H1 (cell line): Measurements from ENCODE around the gene SPOCK1. TPM values are rescaled to one million over a fixed set of nuclear protein-coding genes. Genes with fewer than 3 reads are reported as not detected.

ENCODE experiments used
- CTCF ChIA-PET: fragments of 300-600 bp; sonication (Branson Sonifier 250); formaldehyde crosslinking; loops from one replicate; lab custom pipeline; 2021; ENCODE audit not compliant: partially characterized antibody; lab: Charles Lee
- POLR2A ChIA-PET: fragments of 300-600 bp; sonication (Branson Sonifier 250); formaldehyde crosslinking; loops from one replicate; lab custom pipeline; 2021; ENCODE audit warnings: inconsistent platforms; ENCODE audit not compliant: partially characterized antibody; lab: Charles Lee
- DNase-seq, 2 experiments: peaks; one replicate each; pipeline versions ENCODE4 v3.0.0 to v3.0.0-alpha.2; 2010 to 2022; ENCODE audit warnings: low spot score in 2 of 2, low read depth in 1 of 2, mixed read lengths in 1 of 2
- FAIRE-seq: peaks from 2 replicates; lab custom pipeline; 2011; peaks lifted over from hg19 to GRCh38; lab: Jason Lieb, UNC
- H2AFZ ChIP-seq: 2 replicates; pipeline ENCODE4 v1.8.1; 2012; ENCODE audit warnings: low read length, inconsistent platforms
- H2AK5ac ChIP-seq: 2 replicates; pipeline ENCODE4 v1.6.1; 2013; ENCODE audit warnings: low read depth, low read length
- H2BK120ac ChIP-seq: replicated peaks from 2 replicates; pipeline ENCODE3; 2013; ENCODE audit warnings: low read depth, low read length, inconsistent platforms
- H2BK12ac ChIP-seq: 2 replicates; pipeline ENCODE4 v1.6.1; 2013; ENCODE audit warnings: low read depth, low read length
- H2BK15ac ChIP-seq: 2 replicates; pipeline ENCODE4 v1.6.1; 2013; ENCODE audit warnings: low read length
- H2BK20ac ChIP-seq: 2 replicates; pipeline ENCODE4 v1.6.1; 2013; ENCODE audit warnings: low read length
- H2BK5ac ChIP-seq: 2 replicates; pipeline ENCODE4 v1.6.1; 2013; ENCODE audit warnings: low read depth, low read length
- H3K14ac ChIP-seq: 2 replicates; pipeline ENCODE4 v1.6.1; 2013; ENCODE audit warnings: inconsistent platforms; ENCODE audit not compliant: insufficient read length
- H3K18ac ChIP-seq: 2 replicates; pipeline ENCODE4 v1.6.1; 2013; ENCODE audit warnings: low read length; ENCODE audit errors: extremely low read depth
- H3K23ac ChIP-seq: 2 replicates; pipeline ENCODE4 v1.6.1; 2013; ENCODE audit warnings: inconsistent platforms; ENCODE audit not compliant: insufficient read length
- H3K23me2 ChIP-seq: 2 replicates; pipeline ENCODE4 v1.6.1; 2013; ENCODE audit warnings: low read depth, low read length
- H3K27ac ChIP-seq: 2 replicates; pipeline ENCODE4 v1.6.1; 2011; ENCODE audit warnings: low read depth, low read length, inconsistent platforms
- H3K27me3 ChIP-seq, 4 experiments: replicated peaks in 1 of 4; 1 replicate in 1 of 4; 2 replicates in 3 of 4; pipeline versions ENCODE4 v1.6.1 to v1.8.1; 2011 to 2013; ENCODE audit warnings: low read length in 3 of 4, mild to moderate bottlenecking in 3 of 4, inconsistent platforms in 2 of 4, mixed read lengths in 2 of 4, moderate library complexity in 1 of 4; ENCODE audit not compliant: control insufficient read depth in 3 of 4, insufficient read depth in 3 of 4; ENCODE audit errors: extremely low read depth in 1 of 4
- H3K36me3 ChIP-seq, 4 experiments: 2 replicates each; pipeline versions ENCODE4 v1.6.1 to v1.8.1; 2011 to 2013; ENCODE audit warnings: mild to moderate bottlenecking in 4 of 4, low read length in 3 of 4, moderate library complexity in 2 of 4, control low read depth in 1 of 4, inconsistent platforms in 1 of 4; ENCODE audit not compliant: insufficient read depth in 4 of 4, control insufficient read depth in 2 of 4
- H3K4ac ChIP-seq: replicated peaks from 2 replicates; pipeline ENCODE3; 2013; ENCODE audit warnings: low read length, low read depth, mixed read lengths, inconsistent platforms; ENCODE audit not compliant: insufficient read length
- H3K4me1 ChIP-seq, 4 experiments: replicated peaks in 1 of 4; 1 replicate in 1 of 4; 2 replicates in 3 of 4; pipeline versions ENCODE4 v1.6.1 to v1.8.1; 2011 to 2013; ENCODE audit warnings: low read length in 3 of 4, inconsistent platforms in 2 of 4, mixed read lengths in 1 of 4; ENCODE audit not compliant: insufficient read depth in 4 of 4, control insufficient read depth in 3 of 4
- H3K4me2 ChIP-seq, 2 experiments: 2 replicates each; pipeline versions ENCODE4 v1.6.1 to v1.8.1; 2011 to 2013; ENCODE audit warnings: low read depth in 2 of 2, low read length in 2 of 2, control low read depth in 1 of 2, inconsistent platforms in 1 of 2, mild to moderate bottlenecking in 1 of 2; ENCODE audit not compliant: insufficient read depth in 1 of 2
- H3K4me3 ChIP-seq, 4 experiments: fragments of 200-600, 300-600 bp in 1 of 4; sonication (generic), shearing (Covaris generic), sonication (Bioruptor Twin) in 1 of 4; 2 replicates each; pipeline versions ENCODE4 v1.5.1 to v1.8.1; 2011 to 2016; ENCODE audit warnings: low read length in 4 of 4, low read depth in 3 of 4, control low read depth in 2 of 4, inconsistent platforms in 2 of 4, mild to moderate bottlenecking in 2 of 4, mixed read lengths in 1 of 4, moderate library complexity in 1 of 4; ENCODE audit not compliant: insufficient read depth in 2 of 4; ENCODE audit errors: extremely low read depth in 1 of 4
- H3K56ac ChIP-seq: replicated peaks from 2 replicates; pipeline ENCODE3; 2013; ENCODE audit warnings: low read depth, mild to moderate bottlenecking, mixed read lengths, low read length, inconsistent platforms; ENCODE audit not compliant: insufficient read length
- H3K79me1 ChIP-seq: 2 replicates; pipeline ENCODE4 v1.6.1; 2013; ENCODE audit warnings: low read depth, low read length, control low read depth
- H3K79me2 ChIP-seq, 2 experiments: 2 replicates each; pipeline versions ENCODE4 v1.6.1 to v1.8.1; 2012 to 2013; ENCODE audit warnings: low read length in 2 of 2, mild to moderate bottlenecking in 2 of 2, inconsistent platforms in 1 of 2; ENCODE audit not compliant: insufficient read depth in 2 of 2, control insufficient read depth in 1 of 2
- H3K9ac ChIP-seq, 4 experiments: replicated peaks in 1 of 4; 1 replicate in 1 of 4; 2 replicates in 3 of 4; pipeline versions ENCODE4 v1.6.1 to v1.8.1; 2011 to 2013; ENCODE audit warnings: low read depth in 3 of 4, low read length in 3 of 4, control low read depth in 2 of 4, mild to moderate bottlenecking in 2 of 4, moderate library complexity in 2 of 4, inconsistent platforms in 1 of 4; ENCODE audit errors: extremely low read depth in 1 of 4
- H3K9me3 ChIP-seq, 2 experiments: 2 replicates each; pipeline versions ENCODE4 v1.6.1 to v1.8.1; 2012 to 2013; ENCODE audit warnings: mild to moderate bottlenecking in 2 of 2, moderate library complexity in 2 of 2, control low read depth in 1 of 2, inconsistent platforms in 1 of 2, low read depth in 1 of 2, low read length in 1 of 2, mixed read lengths in 1 of 2; ENCODE audit not compliant: insufficient read depth in 2 of 2
- H4K20me1 ChIP-seq, 2 experiments: replicated peaks in 1 of 2; 2 replicates each; pipeline versions ENCODE3 to v1.8.1; 2011 to 2013; ENCODE audit warnings: inconsistent platforms in 2 of 2, low read length in 2 of 2, mild to moderate bottlenecking in 1 of 2; ENCODE audit not compliant: insufficient read depth in 2 of 2, control insufficient read depth in 1 of 2
- H4K5ac ChIP-seq: 2 replicates; pipeline ENCODE4 v1.6.1; 2013; ENCODE audit warnings: low read length, low read depth, mixed read lengths, inconsistent platforms; ENCODE audit not compliant: insufficient read length
- H4K8ac ChIP-seq: 2 replicates; pipeline ENCODE4 v1.8.0; 2013; ENCODE audit warnings: mild to moderate bottlenecking, moderate library complexity, low read length, inconsistent platforms; ENCODE audit not compliant: insufficient read depth; ENCODE audit errors: extremely low read depth
- H4K91ac ChIP-seq: replicated peaks from 2 replicates; pipeline ENCODE3; 2013; ENCODE audit warnings: low read length, mixed read lengths, inconsistent platforms; ENCODE audit not compliant: insufficient read length
- ASH2L ChIP-seq: fragments of 200-600, 300-600 bp; sonication (generic); IDR thresholded peaks from one replicate; pipeline ENCODE4 v1.7.1; 2017; ENCODE audit warnings: low read length
- PHF8 ChIP-seq: fragments of 200-600 bp; sonication (generic); conservative IDR thresholded peaks from 2 replicates; pipeline ENCODE4 v1.7.1; 2012; ENCODE audit warnings: low read depth, mild to moderate bottlenecking, inconsistent platforms, low read length, moderate library complexity
- RBBP5 ChIP-seq: IDR thresholded peaks from 2 replicates; pipeline ENCODE4 v1.7.1; 2012; ENCODE audit warnings: low read depth, mild to moderate bottlenecking, inconsistent platforms, low read length, moderate library complexity, borderline replicate concordance
- WGBS, 2 experiments: shearing (Covaris generic) in 1 of 2; methylation state at CpG; one replicate each; pipeline versions ENCODE4 v1.1.6 to v1.1.7; 2013 to 2015; ENCODE audit warnings: low lambda C conversion rate in 2 of 2, mixed read lengths in 2 of 2, inconsistent platforms in 1 of 2, low coverage in 1 of 2, missing lambda C conversion rate in 1 of 2; ENCODE audit not compliant: insufficient replicate concordance in 2 of 2, insufficient coverage in 1 of 2, insufficient read length in 1 of 2; ENCODE audit errors: extremely low coverage in 1 of 2, missing lambda C conversion rate in 1 of 2; 5-methylcytosine and 5-hydroxymethylcytosine counted together
- polyA plus RNA-seq, 7 experiments: library from polyadenylated mRNA; depleted of rRNA in 3 of 7; stranded (reverse) in 5 of 7; unstranded in 2 of 7; fragments of >200 nt in 5 of 7; fragments of 200-250 nt in 2 of 7; gene quantifications; 1 replicate in 5 of 7; 2 replicates in 1 of 7; 4 replicates in 1 of 7; pipeline versions ENCODE4 v1.2.1 to v1.2.3, GENCODE V29; 2011 to 2013; ENCODE audit warnings: missing spikeins in 2 of 7, mixed read lengths in 2 of 7
- total RNA-seq: library from RNA; stranded (reverse); fragmentation: NEBNext Ultra II Directional; extraction: Animal tissue kit (Norgen Biotek cat#: 25700); gene quantifications from 2 replicates; pipeline ENCODE4 v1.2.1, GENCODE V29; 2021
- TF ChIP-seq, protein P1 (sequence below): IDR thresholded peaks from 2 replicates; pipeline ENCODE4 v1.6.1; 2011; ENCODE audit warnings: low read depth, mild to moderate bottlenecking, low read length; ENCODE audit not compliant: insufficient read depth
- TF ChIP-seq, protein P2 (sequence below): IDR thresholded peaks from 2 replicates; pipeline ENCODE4 v1.6.1; 2012; ENCODE audit warnings: low read length, inconsistent platforms

Gene SPOCK1
- total and polyA plus RNA-seq, 2 of the 8 experiments (the other 6 are each of a cell fraction or from before 2014, with no cell fraction given), result 6.9 to 18.1 TPM

DNA sequence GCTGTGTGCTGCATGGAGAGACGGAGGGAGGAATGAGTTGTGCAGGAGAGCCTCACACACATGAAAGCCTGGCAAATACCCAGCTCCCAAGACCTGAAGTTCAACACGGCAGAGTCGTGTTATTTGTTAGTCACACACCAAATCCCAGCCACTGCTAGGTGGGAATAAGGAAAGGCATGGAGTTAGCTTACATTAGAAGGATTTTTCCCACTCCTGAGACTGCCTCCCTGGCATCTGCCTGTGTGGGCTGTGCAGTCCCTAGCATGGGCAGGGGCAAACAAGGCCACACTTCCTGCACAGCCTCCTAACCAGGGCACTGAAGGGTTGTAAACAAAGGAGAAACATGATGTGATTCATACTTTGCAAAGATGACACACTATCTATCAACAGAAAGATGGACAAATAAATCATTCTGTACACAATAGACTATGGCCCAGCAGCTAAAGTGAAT, 306.8 kb downstream of the SPOCK1 start:
- Histone ChIP-seq H2BK20ac (no peak overlapping the region), H2AFZ (no peak overlapping the region), H3K79me2 (no peaks in the 10 kb centered on the region), H3K27ac (no peak overlapping the region), H3K56ac (no peak overlapping the region), H3K4me2 (no peak overlapping the region), H3K9ac (no peak overlapping the region), H3K18ac (no peak overlapping the region), H2AK5ac (no peak overlapping the region), H2BK120ac (no peak overlapping the region), H3K4me1 (no peaks in the 10 kb centered on the region), H4K20me1 (no peaks in the 10 kb centered on the region), H3K14ac (no peak overlapping the region), H3K36me3 (no peaks in the 10 kb centered on the region), H4K5ac (no peak overlapping the region), H2BK12ac (no peak overlapping the region), H3K23me2 (no peaks in the 10 kb centered on the region), H2BK5ac (no peak overlapping the region), H3K9me3 (no peaks in the 10 kb centered on the region), H3K4ac (no peak overlapping the region), H4K8ac (no peak overlapping the region), H3K4me3 (no peak overlapping the region), H4K91ac (no peak overlapping the region), H3K79me1 (no peaks in the 10 kb centered on the region), H3K23ac (no peak overlapping the region), H2BK15ac (no peak overlapping the region), H3K27me3 (no peaks in the 10 kb centered on the region)
- WGBS, 2 experiments, result 90% methylated on average over 2 of the region's 3 CpGs; no CpG with 5 or more reads in 1 of the 2 experiments
- ChIA-PET POLR2A (no interaction called here), CTCF (interaction anchor here (1.6 kb wide), 1 partner anchor 11 kb away, joined by 6 read pairs; no protein-coding TSS in a partner anchor)
- TF ChIP-seq, protein P1, sequence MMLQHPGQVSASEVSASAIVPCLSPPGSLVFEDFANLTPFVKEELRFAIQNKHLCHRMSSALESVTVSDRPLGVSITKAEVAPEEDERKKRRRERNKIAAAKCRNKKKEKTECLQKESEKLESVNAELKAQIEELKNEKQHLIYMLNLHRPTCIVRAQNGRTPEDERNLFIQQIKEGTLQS, result no peak
- TF ChIP-seq, protein P2, sequence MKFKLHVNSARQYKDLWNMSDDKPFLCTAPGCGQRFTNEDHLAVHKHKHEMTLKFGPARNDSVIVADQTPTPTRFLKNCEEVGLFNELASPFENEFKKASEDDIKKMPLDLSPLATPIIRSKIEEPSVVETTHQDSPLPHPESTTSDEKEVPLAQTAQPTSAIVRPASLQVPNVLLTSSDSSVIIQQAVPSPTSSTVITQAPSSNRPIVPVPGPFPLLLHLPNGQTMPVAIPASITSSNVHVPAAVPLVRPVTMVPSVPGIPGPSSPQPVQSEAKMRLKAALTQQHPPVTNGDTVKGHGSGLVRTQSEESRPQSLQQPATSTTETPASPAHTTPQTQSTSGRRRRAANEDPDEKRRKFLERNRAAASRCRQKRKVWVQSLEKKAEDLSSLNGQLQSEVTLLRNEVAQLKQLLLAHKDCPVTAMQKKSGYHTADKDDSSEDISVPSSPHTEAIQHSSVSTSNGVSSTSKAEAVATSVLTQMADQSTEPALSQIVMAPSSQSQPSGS, result no peak
- TF ChIP-seq PHF8 (no peak), RBBP5 (no peak), ASH2L (no peak)
- FAIRE-seq (no peak), DNase-seq (no peak)
